Dedifferentiated amniotic fluid mesenchymal stem cell (primary cell): ENCODE data around the gene SLC24A3.

ENCODE experiments used
- DNase-seq: peaks from one replicate; pipeline ENCODE4 v3.0.0-alpha.2; 2016; ENCODE audit errors: extremely low spot score

SLC24A3 gene

GRCh38 chr20:19594896-19595295 lies 382.5 kb downstream of the SLC24A3 start:
- no peak for DNase-seq

GRCh38 chr20:19598117-19598850 lies 385.8 kb downstream of the SLC24A3 start:
- no peak for DNase-seq

- DNase-seq: no peak
Observed at GRCh38 chr20:19599200-19599599, 386.8 kb downstream of the SLC24A3 start.

GRCh38 chr20:19600042-19600441 lies 387.6 kb downstream of the SLC24A3 start:
- no peak for DNase-seq

- DNase-seq: no peak
Observed at GRCh38 chr20:19601126-19601810, 388.8 kb downstream of the SLC24A3 start.

GRCh38 chr20:19602675-19603375 lies 390.4 kb downstream of the SLC24A3 start:
- DNase-seq: no peak

- DNase-seq: no peak
Observed at GRCh38 chr20:19603376-19603750, 390.9 kb downstream of the SLC24A3 start.

GRCh38 chr20:19605786-19606485 lies 393.5 kb downstream of the SLC24A3 start:
- no peak for DNase-seq

GRCh38 chr20:19609642-19610223 lies 397.3 kb downstream of the SLC24A3 start:
- no peak for DNase-seq

- DNase-seq: no peak
Observed at GRCh38 chr20:19615629-19616028, 403.2 kb downstream of the SLC24A3 start.

- DNase-seq: no peak
Observed at GRCh38 chr20:19616081-19616480, 403.6 kb downstream of the SLC24A3 start.

- DNase-seq: no peak
Observed at GRCh38 chr20:19616620-19617019, 404.2 kb downstream of the SLC24A3 start.

GRCh38 chr20:19617256-19617655 lies 404.8 kb downstream of the SLC24A3 start:
- no peak for DNase-seq

- DNase-seq: no peak
Observed at GRCh38 chr20:19618711-19619110, 406.3 kb downstream of the SLC24A3 start.

GRCh38 chr20:19619904-19620430 lies 407.5 kb downstream of the SLC24A3 start:
- DNase-seq: no peak

- no peak for DNase-seq
Observed at GRCh38 chr20:19620446-19620845, 408.0 kb downstream of the SLC24A3 start.

GRCh38 chr20:19621072-19621471 lies 408.6 kb downstream of the SLC24A3 start:
- DNase-seq: no peak

GRCh38 chr20:19624221-19624965 lies 412.0 kb downstream of the SLC24A3 start:
- DNase-seq: no peak

- DNase-seq: no peak
Observed at GRCh38 chr20:19625426-19625825, 413.0 kb downstream of the SLC24A3 start.

GRCh38 chr20:19626896-19627295 lies 414.5 kb downstream of the SLC24A3 start:
- DNase-seq: no peak
